Mucosa of stomach (tissue), 1 donor: ENCODE data around the gene C6orf58.

ENCODE experiments used
- H3K27me3 ChIP-seq: one replicate; pipeline ENCODE4 v1.7.0; 2013; ENCODE audit warnings: mild to moderate bottlenecking, low read length; ENCODE audit not compliant: control insufficient read depth, insufficient read depth
- H3K36me3 ChIP-seq: one replicate; pipeline ENCODE4 v1.7.0; 2013; ENCODE audit warnings: low read length; ENCODE audit not compliant: control insufficient read depth, insufficient read depth
- H3K4me1 ChIP-seq: one replicate; pipeline ENCODE4 v1.7.0; 2013; ENCODE audit warnings: mild to moderate bottlenecking, low read length; ENCODE audit not compliant: control insufficient read depth, insufficient read depth
- H3K4me3 ChIP-seq: one replicate; pipeline ENCODE4 v1.7.0; 2013; ENCODE audit warnings: low read length
- H3K9ac ChIP-seq: one replicate; pipeline ENCODE4 v1.7.0; 2013; ENCODE audit warnings: mild to moderate bottlenecking, low read length, moderate library complexity
- H3K9me3 ChIP-seq: one replicate; pipeline ENCODE4 v1.7.0; 2013; ENCODE audit warnings: mild to moderate bottlenecking, low read length, moderate library complexity; ENCODE audit not compliant: control insufficient read depth
- donor health status: Pancreatic carcinoma.

The C6orf58 gene

DNA sequence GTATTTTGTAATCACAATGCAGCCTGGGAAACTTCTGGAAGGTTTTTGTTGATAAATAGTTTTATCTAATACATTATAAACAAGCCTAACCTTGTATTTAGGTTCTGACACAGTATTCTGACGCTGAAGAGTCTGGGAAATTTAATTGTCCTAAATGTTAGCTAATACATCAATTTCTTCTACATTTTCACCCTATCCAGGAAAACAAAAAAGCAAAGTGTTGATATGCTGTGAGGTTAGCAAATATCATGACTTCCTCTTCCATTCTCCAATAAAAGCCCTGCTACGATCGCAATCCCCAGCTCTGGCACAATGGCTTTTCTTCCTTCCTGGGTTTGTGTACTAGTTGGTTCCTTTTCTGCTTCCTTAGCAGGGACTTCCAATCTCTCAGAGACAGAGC is at the start of gene C6orf58:
TSS of gene C6orf58 (plus strand) at position 301 of the 400 bp plus-strand sequence. CDS start at position 313, 12 bp downstream.
- Histone ChIP-seq H3K36me3 (no peaks in the 10 kb centered on the region), H3K9ac (no peak within 1 kb of the TSS), H3K4me3 (no peak within 1 kb of the TSS), H3K27me3 (peaks cover 10% of the 10 kb centered on the region), H3K9me3 (no peaks in the 10 kb centered on the region), H3K4me1 (no peaks in the 10 kb centered on the region)

DNA sequence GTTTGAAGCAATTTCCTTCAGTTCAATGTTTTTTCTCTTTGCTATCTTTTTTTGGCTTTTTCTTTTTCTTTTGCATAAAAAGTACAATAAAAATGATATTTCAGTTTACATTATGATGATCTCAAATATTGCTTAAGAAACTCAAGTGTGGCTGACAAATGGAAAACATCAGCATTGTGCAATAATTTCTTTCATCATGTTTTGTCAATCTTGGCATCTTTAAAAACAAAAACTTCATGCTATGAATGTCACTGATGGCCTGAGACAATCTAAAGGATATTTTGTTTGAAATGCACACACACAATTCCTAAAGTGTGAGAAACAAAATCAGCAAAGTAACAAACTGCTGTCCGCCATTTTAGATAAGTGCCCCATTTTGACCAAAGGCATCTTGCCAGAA is 44.0 kb upstream of the C6orf58 start:
- Histone ChIP-seq H3K27me3 (no peaks in the 10 kb centered on the region), H3K9ac (no peak overlapping the region), H3K4me1 (no peaks in the 10 kb centered on the region), H3K4me3 (no peak overlapping the region), H3K9me3 (no peaks in the 10 kb centered on the region), H3K36me3 (no peaks in the 10 kb centered on the region)

DNA sequence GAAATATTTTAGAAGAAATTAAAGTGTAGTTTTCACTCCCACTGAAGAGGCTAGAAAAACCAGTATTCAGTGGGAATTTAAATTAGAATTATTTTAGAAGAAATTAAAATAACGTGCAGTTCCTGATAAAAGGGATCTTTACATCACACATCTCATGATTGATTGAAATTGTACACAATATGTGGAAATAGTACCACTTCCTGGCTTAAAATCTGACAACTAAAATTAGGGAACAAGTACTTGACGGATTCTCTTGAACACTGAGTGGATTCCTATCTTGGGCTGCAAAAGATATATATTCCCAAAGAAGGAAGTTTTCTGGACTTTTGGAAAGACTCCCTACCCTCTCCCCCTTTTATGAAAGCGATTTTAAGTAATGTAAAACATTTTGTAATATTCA is 43.2 kb upstream of the C6orf58 start:
- H3K9me3 ChIP-seq: no peaks in the 10 kb centered on the region
- H3K9ac ChIP-seq: no peak overlapping the region
- no peaks in the 10 kb centered on the region for H3K36me3 ChIP-seq
- no peaks in the 10 kb centered on the region for H3K27me3 ChIP-seq
- no peaks in the 10 kb centered on the region for H3K4me1 ChIP-seq
- H3K4me3 ChIP-seq: no peak overlapping the region

DNA sequence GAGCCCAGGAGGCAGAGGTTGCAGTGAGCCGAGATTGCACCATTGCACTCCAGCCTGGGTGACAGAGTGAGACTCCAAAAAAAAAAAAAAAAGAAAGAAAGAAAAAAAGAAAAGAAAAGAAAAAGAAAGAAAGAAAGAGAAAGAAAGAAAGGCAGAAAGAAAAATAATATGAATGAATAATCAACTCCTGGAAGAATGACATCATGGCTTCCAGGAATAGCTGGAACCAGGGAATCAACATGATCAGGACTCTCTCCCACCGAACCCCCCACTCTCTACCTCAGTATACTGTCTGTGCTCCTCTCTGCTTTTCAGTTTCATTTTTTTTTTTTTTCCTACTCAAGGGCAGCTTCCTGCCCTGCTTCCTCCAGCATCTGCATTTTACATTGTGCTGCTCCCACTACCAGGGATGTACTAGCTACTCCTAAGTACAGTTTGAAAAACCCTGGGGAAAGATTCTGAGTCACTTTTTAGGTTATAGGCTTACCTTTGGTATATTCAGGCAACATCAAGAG is 38.2 kb upstream of the C6orf58 start:
- no peak overlapping the region for H3K9ac ChIP-seq
- H3K27me3 ChIP-seq: no peaks in the 10 kb centered on the region
- no peaks in the 10 kb centered on the region for H3K9me3 ChIP-seq
- H3K36me3 ChIP-seq: no peaks in the 10 kb centered on the region
- no peaks in the 10 kb centered on the region for H3K4me1 ChIP-seq
- no peak overlapping the region for H3K4me3 ChIP-seq

DNA sequence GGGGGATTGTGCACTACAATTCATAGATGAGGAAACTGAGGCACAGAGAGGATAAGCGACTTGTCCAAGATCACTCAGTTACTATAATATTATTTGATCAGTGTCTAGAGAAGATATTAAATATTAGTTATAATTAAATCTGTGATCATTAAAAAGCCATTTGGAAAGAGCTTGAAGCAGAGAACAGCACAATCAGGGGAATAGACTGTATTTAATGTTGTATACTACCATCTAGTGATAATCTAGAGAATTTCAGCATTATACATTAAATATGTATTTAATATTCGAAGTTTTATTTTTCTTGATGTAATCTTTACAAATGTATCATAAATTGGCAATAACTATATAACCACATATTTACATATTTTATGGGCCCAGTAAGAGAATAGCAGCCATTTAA is 37.7 kb upstream of the C6orf58 start:
- Histone ChIP-seq H3K9ac (no peak overlapping the region), H3K4me1 (no peaks in the 10 kb centered on the region), H3K4me3 (no peak overlapping the region), H3K27me3 (no peaks in the 10 kb centered on the region), H3K9me3 (no peaks in the 10 kb centered on the region), H3K36me3 (no peaks in the 10 kb centered on the region)

DNA sequence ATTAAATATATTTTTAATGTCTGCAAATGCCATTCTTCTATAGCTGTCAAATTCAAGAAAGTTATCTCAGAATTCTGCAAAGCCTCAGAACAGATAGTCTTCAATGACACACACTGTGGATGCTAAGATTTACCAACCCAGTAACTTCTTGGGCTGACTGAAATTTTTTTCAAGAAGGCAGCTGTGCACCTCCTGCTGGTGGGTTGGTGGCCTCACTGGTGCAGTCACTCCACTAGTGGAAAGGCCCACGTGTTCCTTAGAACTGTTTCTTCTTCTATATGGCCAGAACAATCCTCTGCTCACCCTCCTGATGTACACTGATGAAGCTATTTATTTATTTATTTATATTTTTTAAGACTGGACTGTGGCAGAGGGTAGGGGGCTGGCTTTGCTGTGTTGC is 29.8 kb upstream of the C6orf58 start:
- no peaks in the 10 kb centered on the region for H3K27me3 ChIP-seq
- H3K9me3 ChIP-seq: no peaks in the 10 kb centered on the region
- no peak overlapping the region for H3K4me3 ChIP-seq
- H3K4me1 ChIP-seq: no peaks in the 10 kb centered on the region
- H3K36me3 ChIP-seq: no peaks in the 10 kb centered on the region
- no peak overlapping the region for H3K9ac ChIP-seq

DNA sequence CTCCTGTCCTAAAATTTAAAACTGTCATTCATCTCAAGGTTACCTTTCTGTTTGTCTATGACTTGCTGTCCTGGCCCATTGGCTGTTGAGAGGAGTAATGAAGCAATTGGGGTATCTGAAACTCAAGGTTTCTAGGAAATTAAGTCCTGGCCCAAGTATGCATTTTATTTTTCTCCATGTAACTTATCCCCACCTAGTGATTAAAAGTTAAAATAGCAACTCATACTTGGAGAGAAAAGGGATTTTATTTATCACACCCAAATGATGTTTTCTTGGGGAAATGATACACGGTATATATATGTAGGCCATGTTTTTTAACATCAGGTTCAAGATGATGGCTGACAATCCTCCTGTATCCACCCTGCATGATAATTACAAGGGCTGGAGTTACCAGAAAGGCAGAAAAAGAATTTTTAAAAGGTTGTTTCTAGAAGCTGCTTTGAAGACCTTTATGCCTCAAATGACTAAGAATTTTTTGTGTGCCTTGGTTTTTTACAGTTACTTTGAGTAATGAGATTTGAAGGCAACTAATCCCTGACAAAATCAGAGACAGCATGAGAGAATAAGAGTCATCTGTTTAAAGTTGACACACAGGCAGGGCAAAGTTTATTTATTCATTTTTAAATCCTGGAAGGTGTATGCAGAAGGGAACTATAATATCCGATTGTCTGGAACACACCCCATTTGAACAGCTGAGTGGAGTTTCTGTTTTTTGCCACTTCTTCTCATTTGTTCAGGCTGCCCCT is 28.9 kb upstream of the C6orf58 start:
- no peak overlapping the region for H3K4me3 ChIP-seq
- no peaks in the 10 kb centered on the region for H3K4me1 ChIP-seq
- H3K9ac ChIP-seq: no peak overlapping the region
- H3K36me3 ChIP-seq: no peaks in the 10 kb centered on the region
- no peaks in the 10 kb centered on the region for H3K27me3 ChIP-seq
- no peaks in the 10 kb centered on the region for H3K9me3 ChIP-seq

DNA sequence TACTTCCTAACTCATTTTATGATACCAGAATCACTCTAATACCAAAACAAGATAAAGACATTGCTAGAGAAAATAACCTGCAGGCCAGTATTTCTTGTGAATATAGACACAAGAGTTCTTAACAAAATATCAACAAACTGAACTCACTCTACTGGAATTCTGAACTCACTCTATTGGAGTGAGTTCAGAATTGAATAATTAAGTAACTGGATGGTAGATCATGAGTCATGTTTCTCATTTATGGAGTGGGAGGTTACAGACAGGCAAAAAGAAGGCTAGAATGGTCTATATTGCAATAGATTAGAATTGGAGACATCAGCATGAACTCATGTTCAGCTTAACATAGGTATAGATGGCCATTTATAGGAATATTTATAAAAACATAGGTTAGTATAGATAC is 26.6 kb upstream of the C6orf58 start:
- no peaks in the 10 kb centered on the region for H3K4me1 ChIP-seq
- no peak overlapping the region for H3K9ac ChIP-seq
- H3K9me3 ChIP-seq: no peaks in the 10 kb centered on the region
- no peaks in the 10 kb centered on the region for H3K27me3 ChIP-seq
- H3K36me3 ChIP-seq: no peaks in the 10 kb centered on the region
- H3K4me3 ChIP-seq: no peak overlapping the region

DNA sequence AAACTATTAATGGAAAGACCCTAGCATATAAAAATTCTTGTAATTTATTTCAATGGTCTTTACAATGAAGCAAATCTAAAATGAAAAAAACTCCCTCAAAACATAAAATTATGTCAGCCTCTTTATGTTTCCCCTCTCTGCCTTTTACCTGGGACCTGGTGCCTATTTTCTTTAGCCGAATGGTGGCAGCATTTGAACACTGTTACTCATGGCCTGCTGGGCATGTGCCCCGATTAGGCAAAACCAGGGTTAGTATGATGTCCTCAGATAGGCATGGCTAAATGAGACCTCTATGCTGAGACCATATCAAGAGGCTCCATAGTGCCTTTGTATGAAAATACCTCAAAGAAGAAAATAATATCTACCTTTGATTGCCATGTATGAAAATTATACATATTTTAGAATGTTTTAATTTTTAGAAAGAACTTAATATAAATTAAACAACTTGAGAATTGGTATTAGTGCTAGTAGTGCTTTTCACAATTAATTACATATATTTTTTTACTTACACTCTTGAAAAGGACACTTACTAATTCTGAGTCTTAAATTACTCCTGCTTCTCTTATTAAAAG is 22.5 kb upstream of the C6orf58 start:
- H3K36me3 ChIP-seq: no peaks in the 10 kb centered on the region
- no peaks in the 10 kb centered on the region for H3K9me3 ChIP-seq
- H3K4me3 ChIP-seq: no peak overlapping the region
- no peaks in the 10 kb centered on the region for H3K4me1 ChIP-seq
- H3K9ac ChIP-seq: no peak overlapping the region
- H3K27me3 ChIP-seq: no peaks in the 10 kb centered on the region

DNA sequence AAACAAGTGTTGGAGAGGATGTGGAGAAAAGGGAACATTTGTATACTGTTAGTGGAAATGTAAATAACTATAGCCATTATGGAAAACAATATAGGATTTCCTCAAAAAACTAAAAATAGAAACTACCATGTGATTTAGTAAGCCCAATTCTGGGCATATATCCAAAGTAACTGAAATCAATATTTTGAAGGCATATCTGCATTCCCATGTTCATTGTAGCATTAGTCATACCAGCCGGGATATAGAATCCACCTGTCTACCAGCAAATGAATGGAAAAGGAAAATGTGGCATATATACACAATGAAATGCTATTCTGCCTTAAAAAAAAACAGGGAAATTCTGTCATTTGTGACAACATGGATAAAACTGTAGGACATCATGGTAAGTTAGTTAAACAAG is 15.3 kb upstream of the C6orf58 start:
- no peaks in the 10 kb centered on the region for H3K4me1 ChIP-seq
- no peak overlapping the region for H3K4me3 ChIP-seq
- H3K9me3 ChIP-seq: no peaks in the 10 kb centered on the region
- H3K9ac ChIP-seq: no peak overlapping the region
- no peaks in the 10 kb centered on the region for H3K27me3 ChIP-seq
- H3K36me3 ChIP-seq: no peaks in the 10 kb centered on the region

DNA sequence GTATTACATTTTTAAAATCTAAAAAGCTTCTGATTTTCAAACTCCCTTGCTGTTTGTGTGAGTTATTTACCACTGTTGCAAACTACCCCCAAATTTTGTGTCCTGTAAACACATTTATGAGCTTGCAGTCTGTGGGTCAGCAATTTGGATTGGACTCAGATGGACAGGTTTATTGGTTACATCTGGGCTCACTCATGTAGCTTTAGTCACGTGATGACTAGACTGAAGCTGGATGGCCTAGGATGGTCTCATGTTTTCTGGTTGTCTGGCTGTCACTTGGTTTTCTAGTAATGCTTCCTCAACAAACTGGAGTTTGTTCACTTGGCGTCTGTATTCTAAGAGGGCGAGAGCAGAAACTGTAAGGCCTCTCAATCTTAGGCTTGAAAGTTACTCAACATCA is 12.2 kb upstream of the C6orf58 start:
- Histone ChIP-seq H3K36me3 (no peaks in the 10 kb centered on the region), H3K9me3 (no peaks in the 10 kb centered on the region), H3K27me3 (no peaks in the 10 kb centered on the region), H3K9ac (no peak overlapping the region), H3K4me1 (no peaks in the 10 kb centered on the region), H3K4me3 (no peak overlapping the region)

DNA sequence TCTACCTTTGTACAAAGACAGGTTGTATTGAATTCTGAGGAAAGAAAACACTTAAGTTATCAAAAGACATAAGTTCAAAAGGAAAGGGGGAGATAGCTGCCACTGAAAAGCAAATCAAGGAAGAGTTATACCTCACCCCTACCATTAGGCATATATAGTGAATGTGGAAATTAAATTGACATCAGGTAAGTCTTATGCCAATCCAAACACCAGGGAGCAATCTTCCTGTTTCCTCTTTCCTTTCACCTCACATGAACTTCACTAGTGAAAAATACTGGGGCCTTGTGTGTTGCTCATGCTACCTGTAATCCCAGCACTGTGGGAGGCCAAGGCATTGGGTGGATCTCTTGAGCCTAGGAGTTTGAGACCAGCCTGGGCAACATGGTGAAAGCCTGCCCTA is 10.9 kb upstream of the C6orf58 start:
- H3K4me1 ChIP-seq: no peaks in the 10 kb centered on the region
- H3K4me3 ChIP-seq: no peak overlapping the region
- no peaks in the 10 kb centered on the region for H3K9me3 ChIP-seq

More for the DNA sequence above, 10.9 kb upstream of the C6orf58 start:
- Histone ChIP-seq H3K27me3 (no peaks in the 10 kb centered on the region), H3K9ac (no peak overlapping the region), H3K36me3 (no peaks in the 10 kb centered on the region)
